Measurements from ENCODE around the gene DCDC2B. TPM values are rescaled to one million over a fixed set of nuclear protein-coding genes. Genes with fewer than 3 reads are reported as not detected.

Gene DCDC2B
- total and polyA plus RNA-seq, 9 of the 15 experiments (the other 6 are each of a cell fraction or from before 2014, with no cell fraction given): not detected

DNA sequence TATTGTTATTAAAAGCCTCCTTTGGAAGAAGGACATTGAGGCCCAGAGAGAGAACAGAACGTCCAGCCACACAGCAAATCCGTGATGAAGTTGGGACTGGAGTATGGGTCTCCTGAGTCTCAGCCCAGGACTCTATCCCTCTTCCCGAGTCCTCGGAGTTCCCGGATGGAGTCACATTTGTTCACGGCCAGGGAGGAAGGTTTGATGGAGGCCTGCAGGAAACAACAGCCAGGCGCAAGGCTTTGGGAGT, 29.8 kb upstream of the DCDC2B start (continued):
- TF ChIP-seq KLF13 (tag; IDR thresholded peaks at IDR 0.05; ENCODE audit: borderline replicate concordance, low read depth) (no peak), SIRT6 (IDR thresholded peaks at IDR 0.05; ENCODE audit: low read depth, low read length) (no peak), BHLHE40 (IDR thresholded peaks at IDR 0.05; ENCODE audit: low read length) (no peak), CBX3 (IDR thresholded peaks at IDR 0.05; ENCODE audit: borderline replicate concordance in 1 of 2, low read length in 2 of 2) (no peak), HIVEP1 (CRISPR knock-in tag; IDR thresholded peaks at IDR 0.05) (peak; percentile 66; the same call in 1 of the 2 replicates), NEUROD1 (IDR thresholded peaks at IDR 0.05; ENCODE audit: borderline replicate concordance, low read depth, low read length, partially characterized antibody) (no peak), CHD7 (IDR thresholded peaks at IDR 0.05; ENCODE audit: low read depth, low read length) (no peak), ZNF41 (CRISPR knock-in tag; conservative IDR thresholded peaks at IDR 0.05) (peak; percentile 55; the same call in 1 of the 2 replicates), PRDM10 (IDR thresholded peaks at IDR 0.05; ENCODE audit: partially characterized antibody) (no peak), GABPB1 (CRISPR knock-in tag; IDR thresholded peaks at IDR 0.05) (no peak), NR2F6 (CRISPR knock-in tag; IDR thresholded peaks at IDR 0.05) (no peak), ATF7 (IDR thresholded peaks at IDR 0.05) (no peak)
- TF ChIP-seq, protein P1, sequence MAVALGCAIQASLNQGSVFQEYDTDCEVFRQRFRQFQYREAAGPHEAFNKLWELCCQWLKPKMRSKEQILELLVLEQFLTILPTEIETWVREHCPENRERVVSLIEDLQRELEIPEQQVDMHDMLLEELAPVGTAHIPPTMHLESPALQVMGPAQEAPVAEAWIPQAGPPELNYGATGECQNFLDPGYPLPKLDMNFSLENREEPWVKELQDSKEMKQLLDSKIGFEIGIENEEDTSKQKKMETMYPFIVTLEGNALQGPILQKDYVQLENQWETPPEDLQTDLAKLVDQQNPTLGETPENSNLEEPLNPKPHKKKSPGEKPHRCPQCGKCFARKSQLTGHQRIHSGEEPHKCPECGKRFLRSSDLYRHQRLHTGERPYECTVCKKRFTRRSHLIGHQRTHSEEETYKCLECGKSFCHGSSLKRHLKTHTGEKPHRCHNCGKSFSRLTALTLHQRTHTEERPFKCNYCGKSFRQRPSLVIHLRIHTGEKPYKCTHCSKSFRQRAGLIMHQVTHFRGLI (CRISPR knock-in tag; IDR thresholded peaks at IDR 0.05): 0 out of 2 replicates have a peak, but pooled peaks have one; percentile 59

Data from K562 (cell line).